Measurements from ENCODE around the gene ASIP. TPM values are rescaled to one million over a fixed set of nuclear protein-coding genes. Genes with fewer than 3 reads are reported as not detected.
A peak's percentile ranks its signal among the peaks of the same experiment; 100 is the strongest.

Gene ASIP
- total and polyA plus RNA-seq, 2 of the 13 experiments (the other 11 are each of a cell fraction or from before 2014, with no cell fraction given): not detected

DNA sequence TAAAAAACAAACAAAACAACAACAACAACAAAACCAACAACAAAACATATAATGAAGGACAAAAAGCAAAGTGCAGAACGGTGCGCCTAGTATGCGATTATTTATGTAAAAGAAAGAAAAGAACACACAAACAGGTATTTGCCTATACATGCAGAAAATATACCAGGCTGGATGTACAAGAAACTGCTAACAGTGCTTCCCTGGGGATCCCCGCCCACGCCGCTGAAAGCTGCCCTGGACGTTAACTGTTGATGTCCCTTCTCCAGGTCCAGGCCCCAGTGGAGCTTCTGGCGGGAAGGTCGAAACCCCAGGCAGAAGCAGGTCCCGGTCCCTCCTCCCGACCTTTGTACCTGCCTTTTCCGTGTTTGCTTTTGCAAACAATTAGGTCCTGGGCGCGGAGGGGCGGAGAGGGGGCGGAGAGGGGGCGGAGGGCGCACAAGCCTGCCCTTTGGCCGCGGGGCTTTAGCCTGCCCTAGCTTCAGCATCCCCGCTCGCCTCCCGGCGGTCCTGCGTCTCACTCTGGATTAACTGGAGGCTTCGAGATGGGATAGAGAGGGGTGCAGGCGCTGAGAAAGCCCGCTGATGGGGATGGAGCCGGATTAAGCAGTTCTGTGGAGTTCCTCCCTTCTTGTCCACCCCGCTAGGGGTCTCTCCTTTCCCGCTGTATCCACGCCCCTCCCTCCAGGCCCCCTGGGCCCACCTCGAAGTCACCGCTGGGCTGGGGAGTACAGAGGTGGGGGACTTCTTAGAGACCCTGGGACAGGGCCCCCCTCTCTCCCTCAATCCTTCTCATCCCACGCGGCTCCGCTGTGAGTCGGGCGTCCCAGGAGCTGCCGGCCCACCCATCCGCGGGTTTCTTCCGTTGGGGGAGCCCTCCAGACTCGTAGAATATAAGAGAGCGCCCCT, 70.1 kb downstream of the ASIP start (continued):
- peak; percentile 81 for TF ChIP-seq GATA4 (IDR thresholded peaks at IDR 0.05; ENCODE audit: borderline replicate concordance, low read depth)
- TF ChIP-seq ZNF296 (CRISPR knock-in tag; conservative IDR thresholded peaks at IDR 0.05): no peak
- TF ChIP-seq, protein P1, sequence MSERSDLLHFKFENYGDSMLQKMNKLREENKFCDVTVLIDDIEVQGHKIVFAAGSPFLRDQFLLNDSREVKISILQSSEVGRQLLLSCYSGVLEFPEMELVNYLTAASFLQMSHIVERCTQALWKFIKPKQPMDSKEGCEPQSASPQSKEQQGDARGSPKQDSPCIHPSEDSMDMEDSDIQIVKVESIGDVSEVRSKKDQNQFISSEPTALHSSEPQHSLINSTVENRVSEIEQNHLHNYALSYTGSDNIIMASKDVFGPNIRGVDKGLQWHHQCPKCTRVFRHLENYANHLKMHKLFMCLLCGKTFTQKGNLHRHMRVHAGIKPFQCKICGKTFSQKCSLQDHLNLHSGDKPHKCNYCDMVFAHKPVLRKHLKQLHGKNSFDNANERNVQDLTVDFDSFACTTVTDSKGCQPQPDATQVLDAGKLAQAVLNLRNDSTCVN (CRISPR knock-in tag; IDR thresholded peaks at IDR 0.05; ENCODE audit: borderline replicate concordance): no peak; the same call in 1 of the 2 replicates
- TF ChIP-seq SMC3 (IDR thresholded peaks at IDR 0.05; ENCODE audit: low read length): no peak
- no peak for TF ChIP-seq NFRKB (IDR thresholded peaks at IDR 0.05)
- no peak for TF ChIP-seq ZNF34 (CRISPR knock-in tag; IDR thresholded peaks at IDR 0.05; ENCODE audit: borderline replicate concordance)
- TF ChIP-seq ZNF773 (CRISPR knock-in tag; IDR thresholded peaks at IDR 0.05; ENCODE audit: borderline replicate concordance): 0 out of 2 replicates have a peak, but pooled peaks have one; percentile 46
- TF ChIP-seq ZNF563 (CRISPR knock-in tag; IDR thresholded peaks at IDR 0.05): no peak
- no peak for TF ChIP-seq RFX5 (IDR thresholded peaks at IDR 0.05; ENCODE audit: low read depth, low read length)
- TF ChIP-seq NAIF1 (CRISPR knock-in tag; IDR thresholded peaks at IDR 0.05; ENCODE audit: borderline replicate concordance): peak; percentile 67; the same call in 1 of the 2 replicates
- peak; percentile 67; the same call in 1 of the 2 replicates for TF ChIP-seq HOXA9 (CRISPR knock-in tag; IDR thresholded peaks at IDR 0.05; ENCODE audit: borderline replicate concordance)
- TF ChIP-seq DNMT3B (CRISPR knock-in tag; conservative IDR thresholded peaks at IDR 0.05): no peak
- TF ChIP-seq HNRNPK (IDR thresholded peaks at IDR 0.05; ENCODE audit: low read depth, low read length, poor library complexity, severe bottlenecking): peak; percentile 67
- no peak for TF ChIP-seq ZNF207 (IDR thresholded peaks at IDR 0.05; ENCODE audit: borderline replicate concordance)
- no peak for TF ChIP-seq RORA (CRISPR knock-in tag; IDR thresholded peaks at IDR 0.05)
- TF ChIP-seq ESRRA (CRISPR knock-in tag; IDR thresholded peaks at IDR 0.05; ENCODE audit: low read depth): peak; percentile 89
- no peak; the same call in none of the 2 replicates for TF ChIP-seq KDM5A (IDR thresholded peaks at IDR 0.05; ENCODE audit: borderline replicate concordance, low read length)
- no peak; the same call in 1 of the 2 replicates for TF ChIP-seq KLF15 (CRISPR knock-in tag; IDR thresholded peaks at IDR 0.05; ENCODE audit: borderline replicate concordance)
- TF ChIP-seq, protein P2, sequence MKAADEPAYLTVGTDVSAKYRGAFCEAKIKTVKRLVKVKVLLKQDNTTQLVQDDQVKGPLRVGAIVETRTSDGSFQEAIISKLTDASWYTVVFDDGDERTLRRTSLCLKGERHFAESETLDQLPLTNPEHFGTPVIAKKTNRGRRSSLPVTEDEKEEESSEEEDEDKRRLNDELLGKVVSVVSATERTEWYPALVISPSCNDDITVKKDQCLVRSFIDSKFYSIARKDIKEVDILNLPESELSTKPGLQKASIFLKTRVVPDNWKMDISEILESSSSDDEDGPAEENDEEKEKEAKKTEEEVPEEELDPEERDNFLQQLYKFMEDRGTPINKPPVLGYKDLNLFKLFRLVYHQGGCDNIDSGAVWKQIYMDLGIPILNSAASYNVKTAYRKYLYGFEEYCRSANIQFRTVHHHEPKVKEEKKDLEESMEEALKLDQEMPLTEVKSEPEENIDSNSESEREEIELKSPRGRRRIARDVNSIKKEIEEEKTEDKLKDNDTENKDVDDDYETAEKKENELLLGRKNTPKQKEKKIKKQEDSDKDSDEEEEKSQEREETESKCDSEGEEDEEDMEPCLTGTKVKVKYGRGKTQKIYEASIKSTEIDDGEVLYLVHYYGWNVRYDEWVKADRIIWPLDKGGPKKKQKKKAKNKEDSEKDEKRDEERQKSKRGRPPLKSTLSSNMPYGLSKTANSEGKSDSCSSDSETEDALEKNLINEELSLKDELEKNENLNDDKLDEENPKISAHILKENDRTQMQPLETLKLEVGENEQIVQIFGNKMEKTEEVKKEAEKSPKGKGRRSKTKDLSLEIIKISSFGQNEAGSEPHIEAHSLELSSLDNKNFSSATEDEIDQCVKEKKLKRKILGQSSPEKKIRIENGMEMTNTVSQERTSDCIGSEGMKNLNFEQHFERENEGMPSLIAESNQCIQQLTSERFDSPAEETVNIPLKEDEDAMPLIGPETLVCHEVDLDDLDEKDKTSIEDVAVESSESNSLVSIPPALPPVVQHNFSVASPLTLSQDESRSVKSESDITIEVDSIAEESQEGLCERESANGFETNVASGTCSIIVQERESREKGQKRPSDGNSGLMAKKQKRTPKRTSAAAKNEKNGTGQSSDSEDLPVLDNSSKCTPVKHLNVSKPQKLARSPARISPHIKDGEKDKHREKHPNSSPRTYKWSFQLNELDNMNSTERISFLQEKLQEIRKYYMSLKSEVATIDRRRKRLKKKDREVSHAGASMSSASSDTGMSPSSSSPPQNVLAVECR (CRISPR knock-in tag; IDR thresholded peaks at IDR 0.05; ENCODE audit: borderline replicate concordance): peak; percentile 92
- TF ChIP-seq, protein P3, sequence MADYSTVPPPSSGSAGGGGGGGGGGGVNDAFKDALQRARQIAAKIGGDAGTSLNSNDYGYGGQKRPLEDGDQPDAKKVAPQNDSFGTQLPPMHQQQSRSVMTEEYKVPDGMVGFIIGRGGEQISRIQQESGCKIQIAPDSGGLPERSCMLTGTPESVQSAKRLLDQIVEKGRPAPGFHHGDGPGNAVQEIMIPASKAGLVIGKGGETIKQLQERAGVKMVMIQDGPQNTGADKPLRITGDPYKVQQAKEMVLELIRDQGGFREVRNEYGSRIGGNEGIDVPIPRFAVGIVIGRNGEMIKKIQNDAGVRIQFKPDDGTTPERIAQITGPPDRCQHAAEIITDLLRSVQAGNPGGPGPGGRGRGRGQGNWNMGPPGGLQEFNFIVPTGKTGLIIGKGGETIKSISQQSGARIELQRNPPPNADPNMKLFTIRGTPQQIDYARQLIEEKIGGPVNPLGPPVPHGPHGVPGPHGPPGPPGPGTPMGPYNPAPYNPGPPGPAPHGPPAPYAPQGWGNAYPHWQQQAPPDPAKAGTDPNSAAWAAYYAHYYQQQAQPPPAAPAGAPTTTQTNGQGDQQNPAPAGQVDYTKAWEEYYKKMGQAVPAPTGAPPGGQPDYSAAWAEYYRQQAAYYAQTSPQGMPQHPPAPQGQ (CRISPR knock-in tag; IDR thresholded peaks at IDR 0.05; ENCODE audit: borderline replicate concordance): no peak

Data from HepG2 (cell line).